ENCODE results near the gene SLC12A7. TPM values are rescaled to one million over a fixed set of nuclear protein-coding genes. Genes with fewer than 3 reads are reported as not detected.
"Not testable (repeated sequence)": the region's sequence is repeated elsewhere in the genome, so short reads cannot be mapped to it uniquely, and the experiment has no call there.

Gene SLC12A7
- polyA plus RNA-seq (ENCODE audit: insufficient read length), result 8.0 TPM

GRCh38 chr5:1111727-1112289 is at the start of gene SLC12A7:
TSS of gene SLC12A7 (minus strand) at chr5:1112063. CDS start at chr5:1111991, 72 bp downstream.
- no peak for DNase-seq (ENCODE audit: low read depth)

GRCh38 chr5:1161108-1161832 is 49.4 kb upstream of the SLC12A7 start:
- no peak for DNase-seq (ENCODE audit: low read depth)

DNA sequence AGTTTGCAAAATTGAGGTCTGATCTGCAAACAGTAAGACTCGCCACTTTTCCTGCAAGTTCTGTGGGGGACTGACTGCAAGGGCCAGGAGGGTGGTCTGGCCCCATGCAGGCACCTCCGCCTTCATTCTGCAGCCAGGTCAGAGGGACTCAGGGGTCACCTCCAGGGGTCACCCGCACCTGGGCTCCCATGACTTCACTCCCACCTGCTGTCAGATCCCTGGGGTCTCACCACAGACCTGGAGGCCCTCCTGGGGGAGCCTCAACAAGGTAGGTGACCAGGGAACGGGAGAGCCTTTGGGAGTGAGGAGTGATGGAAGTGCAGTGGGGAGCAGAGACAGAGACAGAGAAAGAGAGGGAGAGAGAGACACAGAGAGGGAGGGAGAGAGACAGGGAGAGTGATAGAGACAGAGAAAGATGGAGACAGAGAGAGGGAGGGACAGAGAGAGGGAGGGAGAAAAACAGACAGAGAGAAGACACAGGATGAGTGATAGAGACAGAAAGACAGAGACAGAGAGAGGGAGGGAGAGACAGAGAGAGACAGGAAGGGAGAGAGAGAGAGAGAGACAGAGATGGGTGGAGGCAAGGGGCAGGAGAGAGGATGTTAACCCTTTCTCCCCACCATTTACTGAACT is 48.0 kb upstream of the SLC12A7 start:
- no peak for DNase-seq (ENCODE audit: low read depth)

DNA sequence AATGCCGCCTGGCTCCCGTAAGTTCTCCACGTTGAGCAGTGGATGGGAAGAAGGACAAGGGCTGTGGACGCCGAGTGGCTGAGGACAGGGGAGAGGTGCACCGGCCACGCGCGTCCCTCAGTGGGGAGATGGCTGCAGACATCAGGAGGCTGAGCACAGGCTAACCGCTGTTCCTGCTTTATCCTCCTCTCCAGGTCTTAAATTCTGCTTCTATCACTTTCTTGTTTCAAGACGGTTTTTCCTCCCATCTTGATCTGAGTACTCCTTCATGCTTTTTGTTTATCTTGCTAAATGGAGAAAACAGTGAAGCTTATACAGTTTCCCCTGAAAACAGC is 47.4 kb upstream of the SLC12A7 start:
- DNase-seq (ENCODE audit: low read depth), result no peak

DNA sequence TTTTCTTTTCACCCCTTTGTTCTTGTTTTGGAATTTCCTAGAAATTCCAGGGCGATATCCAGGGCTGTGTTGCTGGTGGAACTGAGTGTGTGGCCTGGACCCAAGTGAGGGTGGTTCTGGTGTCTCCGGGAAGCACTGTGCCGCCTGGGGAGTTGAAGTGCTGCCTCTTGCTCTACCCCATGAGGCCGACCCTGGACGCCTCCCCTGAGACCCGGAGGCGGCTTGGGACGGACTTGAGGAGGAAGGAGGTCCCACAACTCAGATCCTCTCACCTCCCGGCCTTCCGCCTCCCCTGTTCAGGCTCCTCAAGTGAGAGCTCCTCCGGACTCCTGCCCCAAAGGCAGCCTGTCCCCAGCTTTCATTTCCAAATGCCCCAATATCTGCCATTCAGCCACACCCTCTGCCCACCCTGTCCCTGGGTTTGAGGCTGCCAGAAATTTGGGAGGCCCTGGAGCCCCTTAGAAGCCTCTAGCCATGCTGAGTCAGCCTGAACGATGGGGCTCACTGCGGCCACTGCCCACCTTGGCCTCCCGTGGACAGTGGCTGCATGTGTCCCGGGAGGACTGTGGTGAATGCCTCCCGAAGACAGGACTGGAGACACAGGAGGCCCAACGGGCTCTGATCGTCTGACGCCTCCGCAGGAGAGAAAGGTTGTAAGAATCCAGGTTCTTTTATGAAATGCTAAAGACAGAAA is 46.9 kb upstream of the SLC12A7 start:
- DNase-seq (ENCODE audit: low read depth), result no peak

DNA sequence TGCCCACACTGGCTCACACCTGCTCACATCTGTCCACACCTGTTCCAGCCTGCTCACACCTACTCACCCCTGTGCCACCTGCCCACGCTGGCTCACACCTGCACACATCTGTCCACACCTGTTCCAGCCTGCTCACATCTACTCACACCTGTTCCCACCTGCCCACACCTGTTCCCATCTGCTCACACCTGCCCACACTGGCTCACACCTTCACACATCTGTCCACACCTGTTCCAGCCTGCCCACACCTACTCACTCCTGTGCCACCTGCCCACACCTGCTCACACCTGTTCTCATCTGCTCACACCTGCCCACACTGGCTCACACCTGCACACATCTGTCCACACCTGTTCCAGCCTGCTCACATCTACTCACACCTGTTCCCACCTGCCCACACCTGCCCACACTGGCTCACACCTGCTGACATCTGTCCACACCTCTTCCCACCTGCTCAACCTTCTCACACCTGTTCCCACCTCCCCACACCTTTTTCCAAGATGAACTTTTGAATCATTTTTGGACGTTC is 45.7 kb upstream of the SLC12A7 start:
- DNase-seq (ENCODE audit: low read depth), result not testable (repeated sequence)

GRCh38 chr5:1156754-1157460 is 45.0 kb upstream of the SLC12A7 start:
- no peak for DNase-seq (ENCODE audit: low read depth)

DNA sequence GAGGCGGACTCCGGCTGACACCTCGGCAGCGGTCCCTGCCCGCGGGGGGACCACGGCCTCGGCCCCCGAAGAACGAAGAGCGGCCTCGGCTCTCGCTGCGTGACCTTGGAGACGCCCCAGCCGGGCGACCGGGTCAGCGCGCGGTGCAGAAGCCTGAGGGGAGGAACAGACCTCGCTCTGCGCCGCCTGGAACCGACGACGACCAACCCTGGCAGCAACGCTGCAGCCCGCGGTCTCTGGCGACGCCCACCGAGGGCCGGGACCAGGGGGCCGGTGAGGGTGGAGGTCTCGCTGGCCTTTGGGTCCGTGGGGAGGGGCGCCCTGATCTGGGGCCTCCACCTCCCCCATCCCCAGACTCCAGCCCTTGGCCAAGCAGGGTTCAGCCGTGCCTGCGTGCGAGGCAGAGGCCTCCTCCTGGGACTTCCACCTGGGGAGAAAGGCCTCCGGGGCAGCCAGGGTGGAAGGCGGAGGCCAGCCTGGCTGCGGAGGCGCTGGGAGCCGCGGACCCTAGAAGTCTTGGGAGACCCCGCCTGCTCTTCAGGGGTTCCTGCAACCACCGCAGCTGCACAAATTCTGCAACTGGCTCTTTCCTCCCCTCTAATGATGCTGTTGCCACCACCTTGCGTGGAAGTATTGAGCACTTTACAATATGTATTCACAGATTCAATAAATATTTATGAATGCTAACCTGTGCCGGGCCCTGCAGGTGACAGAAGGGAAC is 44.3 kb upstream of the SLC12A7 start:
- DNase-seq (ENCODE audit: low read depth), result no peak

GRCh38 chr5:1155191-1156032 is 43.5 kb upstream of the SLC12A7 start:
- no peak for DNase-seq (ENCODE audit: low read depth)

- DNase-seq (ENCODE audit: low read depth), result no peak
Measured at GRCh38 chr5:1153428-1153827, 41.6 kb upstream of the SLC12A7 start.

- DNase-seq (ENCODE audit: low read depth), result no peak
Measured at GRCh38 chr5:1152771-1153282, 41.0 kb upstream of the SLC12A7 start.

DNA sequence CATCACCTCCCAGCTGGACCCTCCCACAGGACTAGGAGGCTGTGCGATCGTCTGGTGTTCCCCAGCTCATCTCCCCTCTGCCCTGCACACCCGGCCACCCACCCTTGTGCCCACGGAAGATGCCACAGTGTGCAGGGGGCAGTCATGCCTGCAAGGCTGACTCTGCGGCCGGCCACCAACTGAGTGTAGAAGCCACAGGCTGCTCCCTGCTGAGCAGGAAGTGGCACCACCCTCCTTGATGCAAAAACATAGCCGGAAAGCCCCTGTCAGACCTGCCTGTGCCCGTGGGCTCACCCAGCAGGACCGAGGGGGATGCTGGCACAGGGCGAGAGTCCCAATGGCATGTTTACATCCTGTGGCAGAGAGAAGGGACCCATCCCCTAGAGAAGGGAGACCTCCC is 40.3 kb upstream of the SLC12A7 start:
- DNase-seq (ENCODE audit: low read depth), result no peak

DNA sequence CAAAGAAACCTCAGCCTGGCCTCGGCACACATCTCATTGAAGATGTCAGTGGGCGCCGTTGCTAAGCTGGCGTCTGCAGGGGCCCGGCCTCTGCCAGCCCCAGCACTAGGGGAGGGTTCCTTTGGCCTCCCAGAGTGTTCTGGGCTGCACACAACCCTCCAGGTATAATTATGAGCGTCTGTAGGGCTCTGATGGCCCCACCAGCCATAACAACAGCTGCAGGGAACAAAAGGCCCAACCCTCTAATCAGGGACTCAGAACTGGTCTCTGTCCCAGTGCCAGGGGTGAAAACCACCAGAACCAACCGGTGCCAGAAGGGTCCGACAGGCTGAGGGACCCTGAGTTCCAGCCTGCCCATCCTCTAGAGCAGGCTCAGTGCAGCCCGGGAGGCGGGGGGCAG is 39.5 kb upstream of the SLC12A7 start:
- no peak for DNase-seq (ENCODE audit: low read depth)

- DNase-seq (ENCODE audit: low read depth), result no peak
Measured at GRCh38 chr5:1150866-1151265, 39.0 kb upstream of the SLC12A7 start.

DNA sequence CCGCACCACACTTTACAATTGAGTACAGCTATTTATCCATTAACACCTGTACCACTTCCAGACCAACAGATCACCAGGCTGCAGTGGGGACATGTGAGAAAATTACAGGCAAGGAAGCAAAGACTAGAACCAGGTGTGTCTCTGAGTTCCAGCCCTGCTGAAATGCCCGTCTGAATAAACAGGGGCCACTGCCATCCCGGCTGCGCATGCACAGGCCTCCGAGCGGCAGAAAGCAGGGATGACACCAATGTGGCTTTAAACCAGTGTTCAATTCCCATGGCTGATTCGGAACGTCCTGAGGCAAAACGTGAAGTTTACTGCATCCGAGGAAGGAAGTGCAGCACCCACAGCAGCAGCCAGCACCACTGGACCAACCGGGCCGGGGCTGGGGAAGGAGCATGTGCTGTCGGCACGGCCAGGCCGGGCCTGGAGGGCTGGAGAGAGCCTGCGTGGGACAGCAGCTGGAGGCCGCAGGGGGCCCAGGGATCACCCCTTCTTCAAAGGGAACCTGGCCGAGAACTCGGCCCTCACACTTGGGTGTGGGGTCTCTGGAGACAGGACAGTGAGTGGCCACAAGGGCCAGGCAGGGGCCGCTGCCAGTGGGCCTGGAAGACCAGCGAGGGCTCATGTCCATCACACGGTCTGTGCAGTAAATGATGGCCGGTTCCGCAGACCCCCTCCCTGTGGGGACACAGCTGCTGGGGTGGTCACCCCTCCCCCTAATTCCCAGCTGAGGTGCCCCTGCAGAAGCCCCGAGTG is 33.0 kb upstream of the SLC12A7 start:
- DNase-seq (ENCODE audit: low read depth), result no peak

GRCh38 chr5:1144089-1144488 is 32.2 kb upstream of the SLC12A7 start:
- DNase-seq (ENCODE audit: low read depth), result no peak

GRCh38 chr5:1143670-1143951 is 31.7 kb upstream of the SLC12A7 start:
- DNase-seq (ENCODE audit: low read depth), result no peak

DNA sequence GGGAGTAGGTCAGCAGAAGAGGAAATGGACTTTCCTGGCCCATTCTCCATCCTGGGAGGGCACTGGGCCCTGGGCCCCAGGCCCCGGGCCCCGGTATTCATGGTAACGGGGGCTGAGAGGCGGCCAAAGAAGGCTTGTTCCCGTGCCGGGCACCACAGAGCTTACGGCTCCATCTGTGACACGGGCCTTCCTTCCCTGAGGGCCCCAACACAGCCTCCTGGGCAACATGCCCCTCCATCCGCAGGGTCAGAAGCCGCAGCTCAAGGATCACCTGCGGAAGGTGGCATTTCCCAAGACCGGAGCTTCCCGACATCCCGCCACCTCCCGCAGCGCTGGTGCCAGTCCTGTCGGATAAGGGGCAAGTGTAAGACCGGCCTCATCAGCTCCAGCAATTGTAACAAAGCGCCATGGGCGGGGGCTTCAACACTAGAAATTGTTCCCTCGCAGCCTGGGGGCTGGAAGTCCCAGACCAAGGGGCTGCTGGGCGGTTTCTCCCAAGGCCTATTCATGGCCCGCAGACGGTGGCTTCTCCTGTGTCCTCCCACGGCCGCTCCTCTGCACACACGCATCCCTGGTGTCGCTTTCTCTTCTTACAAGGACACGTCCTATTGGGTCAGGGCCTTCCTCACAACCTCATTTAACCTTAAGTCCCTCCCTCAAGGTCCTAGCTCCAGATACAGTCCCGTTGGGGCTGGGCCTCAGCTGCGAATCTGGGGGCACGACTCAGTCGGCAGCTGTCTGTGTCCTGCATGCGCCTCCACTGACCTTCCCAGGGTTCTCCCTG is 31.2 kb upstream of the SLC12A7 start:
- no peak for DNase-seq (ENCODE audit: low read depth)

GRCh38 chr5:1141834-1142233 is 30.0 kb upstream of the SLC12A7 start:
- no peak for DNase-seq (ENCODE audit: low read depth)

Data from forelimb muscle (tissue), 1 donor.